ENCODE data around the gene KIF5C. TPM values are rescaled to one million over a fixed set of nuclear protein-coding genes. Genes with fewer than 3 reads are reported as not detected.

Gene KIF5C
- total RNA-seq, 2 donors from 2014 or later = 23.9 to 29.1 TPM

DNA sequence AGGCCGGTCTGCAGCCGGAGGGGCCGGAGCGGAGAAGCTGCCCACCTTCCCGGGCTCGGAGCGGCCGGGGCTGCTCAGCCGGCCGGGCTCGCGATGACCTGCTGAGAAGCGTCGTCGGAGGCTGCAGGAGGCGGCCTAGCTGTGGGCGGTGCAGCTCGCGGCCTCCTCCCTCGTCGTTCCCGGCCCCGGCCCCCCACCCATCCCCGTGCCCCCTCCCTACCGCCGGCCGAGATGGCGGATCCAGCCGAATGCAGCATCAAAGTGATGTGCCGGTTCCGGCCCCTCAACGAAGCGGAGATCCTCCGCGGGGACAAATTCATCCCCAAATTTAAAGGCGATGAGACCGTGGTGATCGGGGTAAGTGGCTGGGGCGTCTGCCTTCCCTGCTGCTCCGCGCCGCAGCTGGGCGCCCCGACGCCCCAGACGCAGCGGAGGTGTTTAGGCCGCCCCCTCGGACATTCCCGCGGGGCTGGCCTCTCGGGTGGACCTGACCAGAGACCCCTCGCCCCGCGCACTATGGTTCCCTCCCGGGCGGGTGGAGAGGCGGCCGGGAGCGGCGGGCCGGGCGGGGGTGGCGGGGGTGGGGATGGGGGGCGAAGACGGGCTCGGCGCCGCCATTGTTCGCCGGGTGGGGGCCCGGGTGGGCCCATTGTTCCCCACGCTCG, 492 bp downstream of the KIF5C start:
- Mint-ChIP-seq H3K9me3 (peaks cover 0 to 2% of the 10 kb centered on the region in 2 donors), H3K27ac (no peak overlapping the region), H3K4me1 (ENCODE audit: low read depth) (peaks cover 21% of the 10 kb centered on the region), H3K36me3 (ENCODE audit: insufficient read depth in 2 of 2) (peaks cover 2 to 3% of the 10 kb centered on the region in 2 donors), H3K27me3 (ENCODE audit: low read depth) (peaks cover 27% of the 10 kb centered on the region), H3K4me3 (peak overlapping the region; percentile 90)
- ATAC-seq (replicated peaks in 1 of 2) (peak; percentile 38 to 39), DNase-seq (peak; percentile 26 to 27)

DNA sequence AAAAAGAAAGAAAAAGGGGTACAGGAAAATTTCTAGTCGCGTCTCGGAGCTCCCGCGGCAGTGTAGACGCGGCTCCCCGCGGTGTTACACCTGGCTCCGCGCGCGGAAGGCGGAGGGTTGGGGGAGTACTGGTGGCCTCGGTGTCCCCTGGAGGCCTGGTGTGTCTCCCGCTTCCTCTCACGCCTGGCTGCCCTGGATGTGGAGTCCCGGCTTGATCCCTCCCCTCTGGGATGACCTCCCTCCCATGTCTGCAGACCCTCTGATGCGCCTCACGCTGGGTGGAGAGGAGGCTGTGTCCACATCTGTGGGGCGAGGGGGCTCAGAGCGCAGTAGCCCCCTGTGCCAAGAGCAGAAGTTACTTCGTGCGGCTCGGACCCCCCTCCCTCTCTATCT, 1.2 kb downstream of the KIF5C start:
- peak overlapping the region; percentile 90 for H3K4me3 Mint-ChIP-seq
- ATAC-seq (replicated peaks in 1 of 2) = peak; percentile 14 to 37
- H3K27me3 Mint-ChIP-seq (ENCODE audit: low read depth) = peaks cover 20% of the 10 kb centered on the region
- peaks cover 0 to 2% of the 10 kb centered on the region in 2 donors for H3K9me3 Mint-ChIP-seq
- H3K36me3 Mint-ChIP-seq (ENCODE audit: insufficient read depth in 2 of 2) = peaks cover 2 to 4% of the 10 kb centered on the region in 2 donors
- H3K27ac Mint-ChIP-seq = no peak overlapping the region
- H3K4me1 Mint-ChIP-seq (ENCODE audit: low read depth) = peaks cover 18% of the 10 kb centered on the region
- peak; percentile 28 to 39 for DNase-seq

DNA sequence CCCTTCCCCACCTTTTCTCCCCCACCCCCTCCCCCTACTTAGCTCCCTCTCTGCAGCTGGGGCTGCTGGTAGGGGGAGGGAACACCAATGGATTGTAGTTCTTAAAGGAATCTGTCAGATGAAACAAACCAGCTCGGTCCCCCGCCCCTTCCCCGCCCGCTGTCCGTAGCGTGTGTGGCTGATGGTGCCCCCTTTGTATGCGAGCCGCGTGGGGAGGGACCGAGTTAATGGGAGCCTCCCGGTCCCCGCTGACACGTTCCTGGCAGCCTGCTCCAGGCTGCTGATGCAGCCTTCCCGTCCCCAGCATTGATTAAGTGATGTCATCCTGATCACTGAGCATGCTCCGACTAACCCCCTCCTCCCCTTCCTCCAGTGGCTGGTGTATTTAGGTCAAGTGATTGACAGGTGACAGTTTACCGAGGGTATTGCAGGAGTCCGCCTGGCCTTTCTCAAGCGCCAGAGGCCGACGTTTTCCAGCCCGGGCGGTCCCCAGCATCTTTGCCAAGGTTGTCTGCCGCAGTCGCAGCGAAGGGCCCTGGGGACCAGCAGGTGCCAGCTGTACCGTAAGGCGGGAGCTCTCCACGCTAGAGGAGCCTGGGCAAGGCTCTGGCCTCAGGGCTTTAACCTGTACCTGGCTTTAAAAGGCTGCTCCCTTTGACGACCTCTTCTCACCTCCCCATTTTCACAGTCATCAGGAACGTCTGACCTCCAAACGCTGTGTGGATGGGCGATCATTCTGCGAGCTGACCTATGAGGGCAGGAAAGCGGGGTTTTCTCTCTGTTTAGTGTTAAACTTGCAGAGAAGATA, 1.8 kb downstream of the KIF5C start:
- peaks cover 2 to 4% of the 10 kb centered on the region in 2 donors for H3K36me3 Mint-ChIP-seq (ENCODE audit: insufficient read depth in 2 of 2)
- DNase-seq (peak; percentile 64 to 67), ATAC-seq (replicated peaks in 1 of 2) (peak; percentile 52 to 58)
- peaks cover 18% of the 10 kb centered on the region for H3K4me1 Mint-ChIP-seq (ENCODE audit: low read depth)
- H3K4me3 Mint-ChIP-seq = peak overlapping the region; percentile 90
- H3K27me3 Mint-ChIP-seq (ENCODE audit: low read depth) = peaks cover 17% of the 10 kb centered on the region
- H3K9me3 Mint-ChIP-seq = peaks cover 0 to 2% of the 10 kb centered on the region in 2 donors
- no peak overlapping the region for H3K27ac Mint-ChIP-seq

DNA sequence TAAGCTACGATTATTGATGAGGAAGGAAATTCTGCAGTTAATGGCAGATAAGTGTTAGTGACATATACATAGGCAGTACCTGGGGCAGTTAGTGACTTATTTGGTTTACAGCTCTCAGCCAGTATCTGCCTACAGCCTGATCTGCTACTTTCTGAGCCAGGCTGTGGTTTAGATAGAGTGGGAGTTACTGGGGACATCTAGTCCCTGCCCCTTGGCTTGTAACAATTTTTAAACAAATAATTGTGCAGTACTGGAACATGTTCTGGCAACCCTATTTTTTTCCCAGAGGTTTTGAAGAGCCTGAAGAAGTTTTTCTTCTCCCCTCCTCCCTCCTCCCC, 2.3 kb downstream of the KIF5C start:
- H3K36me3 Mint-ChIP-seq (ENCODE audit: insufficient read depth in 2 of 2) = peaks cover 2 to 4% of the 10 kb centered on the region in 2 donors
- ATAC-seq (replicated peaks in 1 of 2) = no peak
- no peak for DNase-seq
- peaks cover 20% of the 10 kb centered on the region for H3K27me3 Mint-ChIP-seq (ENCODE audit: low read depth)
- peaks cover 18% of the 10 kb centered on the region for H3K4me1 Mint-ChIP-seq (ENCODE audit: low read depth)
- peaks cover 0 to 2% of the 10 kb centered on the region in 2 donors for H3K9me3 Mint-ChIP-seq
- H3K27ac Mint-ChIP-seq = no peak overlapping the region
- H3K4me3 Mint-ChIP-seq = peak overlapping the region; percentile 90

DNA sequence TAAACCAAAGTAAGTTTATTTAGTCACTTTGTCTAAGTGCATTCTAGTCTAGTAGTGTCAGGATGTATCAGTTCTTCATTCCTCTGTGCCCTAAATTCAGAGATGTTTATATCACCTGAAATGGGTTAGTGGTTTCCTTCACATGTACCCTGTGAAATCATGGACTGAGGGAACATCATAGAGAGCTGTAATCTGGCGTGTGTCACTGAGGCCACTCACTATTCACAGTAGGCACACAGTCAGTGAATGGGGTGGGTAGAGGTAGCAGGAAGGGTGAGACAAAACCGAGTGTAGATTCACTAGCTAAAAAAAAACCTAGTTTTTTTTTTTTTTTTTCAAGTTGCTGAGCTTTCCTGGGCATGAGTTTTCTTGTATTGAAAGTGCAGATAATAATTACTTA, 5.6 kb downstream of the KIF5C start:
- Mint-ChIP-seq H3K4me1 (ENCODE audit: low read depth) (peaks cover 13% of the 10 kb centered on the region), H3K27ac (no peak overlapping the region), H3K36me3 (ENCODE audit: insufficient read depth in 2 of 2) (peaks cover 0 to 4% of the 10 kb centered on the region in 2 donors), H3K4me3 (no peak overlapping the region), H3K9me3 (no peaks in the 10 kb centered on the region), H3K27me3 (ENCODE audit: low read depth) (peaks cover 20% of the 10 kb centered on the region)
- DNase-seq = no peak
- no peak for ATAC-seq (replicated peaks in 1 of 2)

DNA sequence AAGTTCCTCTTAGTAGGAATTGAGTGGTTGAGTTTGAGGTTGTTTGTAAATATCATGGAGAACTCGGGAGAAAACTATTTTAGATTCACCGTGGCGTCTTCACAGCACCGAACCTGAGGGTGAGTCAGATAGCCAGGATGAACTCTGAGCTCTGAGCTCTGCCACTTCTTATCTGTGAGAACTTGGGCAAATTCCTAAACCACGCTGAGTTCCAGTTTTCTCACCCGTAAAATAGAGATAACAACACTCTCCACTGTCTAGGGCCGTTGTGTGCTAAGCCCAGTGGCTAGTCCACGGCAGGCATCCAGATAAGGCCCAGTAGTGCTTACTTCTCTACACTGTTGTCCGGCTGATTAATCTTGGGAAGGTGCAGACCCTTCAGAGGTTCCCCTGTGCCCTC, 7.0 kb downstream of the KIF5C start:
- H3K4me3 Mint-ChIP-seq = no peak overlapping the region
- H3K27me3 Mint-ChIP-seq (ENCODE audit: low read depth) = peaks cover 27% of the 10 kb centered on the region
- H3K36me3 Mint-ChIP-seq (ENCODE audit: insufficient read depth in 2 of 2) = peaks cover 0 to 4% of the 10 kb centered on the region in 2 donors
- H3K4me1 Mint-ChIP-seq (ENCODE audit: low read depth) = peaks cover 9% of the 10 kb centered on the region
- H3K9me3 Mint-ChIP-seq = no peaks in the 10 kb centered on the region
- ATAC-seq (replicated peaks in 1 of 2) = no peak
- H3K27ac Mint-ChIP-seq = no peak overlapping the region
- DNase-seq = no peak

DNA sequence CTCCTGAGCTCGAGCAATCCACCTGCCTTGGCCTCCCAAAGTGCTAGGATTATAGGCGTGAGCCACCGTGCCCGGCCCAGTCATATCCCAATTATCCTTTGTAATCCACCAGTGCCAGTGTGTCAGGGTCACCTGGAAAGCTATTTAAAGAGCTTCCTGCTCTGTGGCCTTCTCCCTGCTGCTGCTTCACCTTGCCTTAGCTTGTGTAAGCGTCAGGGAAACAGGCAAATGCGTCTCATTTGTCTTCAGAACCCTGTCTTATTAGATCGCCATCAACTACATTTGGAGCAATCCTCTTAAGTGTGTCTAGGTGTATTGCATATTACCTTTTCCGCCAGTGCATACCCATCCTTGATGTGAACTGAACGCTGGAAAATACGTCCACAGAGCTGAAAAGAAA, 10.2 kb downstream of the KIF5C start:
- ATAC-seq (replicated peaks in 1 of 2) (no peak), DNase-seq (no peak)
- peaks cover 44% of the 10 kb centered on the region for H3K27me3 Mint-ChIP-seq (ENCODE audit: low read depth)
- H3K4me1 Mint-ChIP-seq (ENCODE audit: low read depth) = peaks cover 8% of the 10 kb centered on the region
- no peak overlapping the region for H3K4me3 Mint-ChIP-seq
- no peak overlapping the region for H3K27ac Mint-ChIP-seq
- peaks cover 2 to 4% of the 10 kb centered on the region in 2 donors for H3K36me3 Mint-ChIP-seq (ENCODE audit: insufficient read depth in 2 of 2)
- H3K9me3 Mint-ChIP-seq = no peaks in the 10 kb centered on the region

DNA sequence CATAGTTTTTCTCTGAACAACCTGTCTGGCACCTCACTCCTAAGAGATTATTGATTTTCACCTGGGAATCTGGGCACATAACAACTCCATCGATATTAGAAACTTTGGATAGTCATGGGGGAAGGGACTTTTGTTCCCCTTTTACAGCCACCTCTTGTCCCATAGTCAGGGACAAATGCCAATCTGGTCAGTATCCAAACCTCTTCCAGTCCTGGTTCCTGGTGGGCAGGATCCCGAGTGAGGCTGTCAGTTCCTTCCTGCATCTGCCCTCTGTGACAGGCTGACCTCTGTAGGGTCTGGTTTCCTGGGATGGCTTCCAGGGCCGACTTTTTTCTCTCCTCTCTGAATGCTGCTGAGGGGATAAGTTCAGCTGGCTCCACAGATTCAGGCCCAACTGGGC, 11.0 kb downstream of the KIF5C start:
- no peaks in the 10 kb centered on the region for H3K9me3 Mint-ChIP-seq
- ATAC-seq (replicated peaks in 1 of 2) = no peak
- peaks cover 47% of the 10 kb centered on the region for H3K27me3 Mint-ChIP-seq (ENCODE audit: low read depth)
- no peak overlapping the region for H3K27ac Mint-ChIP-seq
- peaks cover 8% of the 10 kb centered on the region for H3K4me1 Mint-ChIP-seq (ENCODE audit: low read depth)
- DNase-seq = no peak
- no peak overlapping the region for H3K4me3 Mint-ChIP-seq
- peaks cover 0 to 2% of the 10 kb centered on the region in 2 donors for H3K36me3 Mint-ChIP-seq (ENCODE audit: insufficient read depth in 2 of 2)

DNA sequence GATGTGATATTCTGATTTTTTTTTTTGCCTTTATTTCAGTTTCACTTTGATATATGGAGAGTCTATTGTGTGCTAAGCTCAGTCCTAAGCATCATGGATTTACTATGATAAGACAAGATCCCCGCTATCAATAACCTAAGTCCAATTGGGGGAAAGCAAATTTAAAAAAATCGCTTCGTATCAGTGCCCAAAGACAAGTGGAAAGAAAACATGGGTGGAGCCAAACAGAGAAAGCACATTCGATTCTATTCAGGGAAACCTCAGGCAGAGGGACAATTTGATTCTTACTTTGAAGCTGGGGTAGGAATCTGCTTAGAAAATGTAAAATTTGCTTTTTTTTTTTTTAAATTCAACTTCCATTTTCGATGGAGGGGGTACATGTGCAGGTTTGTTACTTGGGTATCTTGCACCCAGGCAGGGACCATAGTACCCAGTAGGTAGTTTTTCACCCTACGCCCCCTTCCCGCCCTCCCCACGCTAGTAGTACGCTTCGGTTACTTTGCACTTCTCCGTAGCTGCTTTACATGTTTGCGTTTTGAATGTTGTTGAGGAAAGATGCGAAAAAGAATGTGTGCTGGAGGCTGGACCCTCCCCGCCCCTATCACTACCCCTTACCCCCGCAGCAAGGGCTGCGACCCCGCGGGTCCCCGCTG, 12.4 kb downstream of the KIF5C start:
- Mint-ChIP-seq H3K36me3 (ENCODE audit: insufficient read depth in 2 of 2) (peaks cover 1 to 5% of the 10 kb centered on the region in 2 donors), H3K27me3 (ENCODE audit: low read depth) (peaks cover 42% of the 10 kb centered on the region), H3K27ac (no peak overlapping the region), H3K4me1 (ENCODE audit: low read depth) (peaks cover 8% of the 10 kb centered on the region), H3K9me3 (no peaks in the 10 kb centered on the region), H3K4me3 (peak overlapping the region; percentile 84 to 88)
- DNase-seq = no peak
- peak; percentile 50 to 65 for ATAC-seq (replicated peaks in 1 of 2)

DNA sequence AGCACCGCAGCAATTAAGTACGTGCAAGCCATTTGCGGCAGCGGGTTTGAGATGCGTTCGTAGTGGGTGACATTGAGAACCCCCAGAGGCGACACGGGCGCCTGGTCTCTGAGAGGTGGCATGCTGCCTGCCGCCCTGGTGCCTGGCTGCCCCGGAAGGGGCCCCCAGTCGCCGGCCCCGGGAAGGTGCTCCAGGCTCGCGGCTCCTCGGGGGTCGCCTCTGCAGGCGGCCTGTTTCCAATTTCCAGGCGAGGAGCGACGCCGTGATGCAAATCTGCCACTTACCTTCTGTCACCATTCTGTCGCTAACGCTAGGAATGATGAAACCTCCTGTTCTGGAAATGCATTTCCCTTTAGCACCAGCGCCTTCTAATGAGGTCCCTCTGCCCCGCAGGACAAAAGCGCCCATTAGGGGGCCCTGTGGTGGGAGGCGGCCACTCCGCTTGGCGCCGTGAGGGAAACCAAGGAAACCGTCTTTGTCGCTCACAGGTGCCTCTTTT, 13.0 kb downstream of the KIF5C start:
- ATAC-seq (replicated peaks in 1 of 2) (peak; percentile 76 to 86), DNase-seq (peak; percentile 22 to 24)
- peak overlapping the region; percentile 84 to 88 for H3K4me3 Mint-ChIP-seq
- no peak overlapping the region for H3K27ac Mint-ChIP-seq
- H3K36me3 Mint-ChIP-seq (ENCODE audit: insufficient read depth in 2 of 2) = peaks cover 1 to 5% of the 10 kb centered on the region in 2 donors
- peaks cover 39% of the 10 kb centered on the region for H3K27me3 Mint-ChIP-seq (ENCODE audit: low read depth)
- peaks cover 8% of the 10 kb centered on the region for H3K4me1 Mint-ChIP-seq (ENCODE audit: low read depth)
- peaks cover under 1% of the 10 kb centered on the region in 2 donors for H3K9me3 Mint-ChIP-seq

DNA sequence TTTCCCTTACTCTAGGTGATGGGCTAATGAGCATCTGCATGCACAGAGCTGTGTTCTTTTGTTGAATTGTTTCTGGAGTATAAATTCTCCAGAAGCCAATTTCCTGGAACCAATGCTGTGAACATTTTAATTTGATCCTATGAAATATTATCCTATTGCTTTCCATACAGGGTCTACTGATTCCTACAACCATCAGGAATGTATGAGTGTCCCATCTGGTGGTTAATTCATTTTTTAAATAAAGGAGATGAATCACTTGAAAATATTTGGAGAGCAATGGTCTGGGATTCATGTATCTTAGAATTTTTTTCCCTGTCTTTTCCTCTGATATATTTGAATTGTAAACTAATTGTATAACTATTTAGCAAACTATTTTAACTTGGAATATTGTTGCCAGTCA, 14.0 kb downstream of the KIF5C start:
- no peak for DNase-seq
- Mint-ChIP-seq H3K4me3 (peak overlapping the region; percentile 84 to 88), H3K27me3 (ENCODE audit: low read depth) (peaks cover 46% of the 10 kb centered on the region), H3K27ac (peak overlapping the region; percentile 76), H3K36me3 (ENCODE audit: insufficient read depth in 2 of 2) (peaks cover 6 to 13% of the 10 kb centered on the region in 2 donors), H3K4me1 (ENCODE audit: low read depth) (peaks cover 15% of the 10 kb centered on the region), H3K9me3 (peaks cover 5 to 8% of the 10 kb centered on the region in 2 donors)
- no peak for ATAC-seq (replicated peaks in 1 of 2)

DNA sequence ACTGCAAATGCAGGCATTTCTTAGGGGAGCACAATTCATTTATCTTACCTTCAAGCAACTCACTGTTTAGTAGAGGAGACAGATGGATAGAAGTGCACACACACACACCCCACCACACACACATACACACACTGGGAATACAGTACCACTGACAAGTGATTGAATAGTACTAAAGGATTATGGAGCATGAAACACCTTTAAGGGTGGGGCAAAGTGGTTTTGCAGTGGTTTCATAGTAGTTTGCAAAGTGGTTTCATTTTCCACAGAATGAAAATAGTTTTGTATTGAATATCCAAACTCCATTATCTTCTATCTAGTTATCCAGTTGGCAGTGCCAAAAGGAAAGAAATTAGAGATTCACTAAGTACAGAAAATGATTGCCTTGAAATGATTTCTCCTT, 18.9 kb downstream of the KIF5C start:
- no peak for ATAC-seq (replicated peaks in 1 of 2)
- H3K27me3 Mint-ChIP-seq (ENCODE audit: low read depth) = peaks cover 21% of the 10 kb centered on the region
- no peak overlapping the region for H3K4me3 Mint-ChIP-seq
- no peak for DNase-seq
- H3K27ac Mint-ChIP-seq = no peak overlapping the region
- peaks cover 5 to 8% of the 10 kb centered on the region in 2 donors for H3K9me3 Mint-ChIP-seq
- peaks cover 6 to 11% of the 10 kb centered on the region in 2 donors for H3K36me3 Mint-ChIP-seq (ENCODE audit: insufficient read depth in 2 of 2)
- H3K4me1 Mint-ChIP-seq (ENCODE audit: low read depth) = peaks cover 8% of the 10 kb centered on the region

DNA sequence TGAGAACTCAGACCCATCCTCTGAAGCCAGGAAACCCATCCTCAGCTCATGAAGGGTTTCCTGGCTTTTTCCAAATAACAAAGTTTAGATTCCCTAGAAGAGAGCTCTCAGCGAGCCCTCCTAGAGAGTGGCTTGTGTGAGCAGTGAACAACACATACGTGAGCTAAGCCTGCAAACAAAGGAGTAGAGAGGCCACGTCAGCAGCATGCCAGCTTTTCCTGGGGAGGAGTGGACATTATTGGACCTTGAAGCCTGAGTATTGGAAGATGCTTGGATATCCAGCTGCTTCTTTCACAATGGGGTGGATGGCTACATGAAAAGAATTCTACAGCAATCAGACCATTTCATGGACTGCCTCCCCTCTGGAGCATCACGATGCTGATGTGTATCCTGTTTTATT, 21.1 kb downstream of the KIF5C start:
- Mint-ChIP-seq H3K36me3 (ENCODE audit: insufficient read depth in 2 of 2) (peaks cover 6 to 11% of the 10 kb centered on the region in 2 donors), H3K27me3 (ENCODE audit: low read depth) (peaks cover 8% of the 10 kb centered on the region), H3K4me3 (no peak overlapping the region), H3K27ac (no peak overlapping the region), H3K4me1 (ENCODE audit: low read depth) (peaks cover 8% of the 10 kb centered on the region), H3K9me3 (peaks cover 5 to 8% of the 10 kb centered on the region in 2 donors)
- no peak for ATAC-seq (replicated peaks in 1 of 2)
- no peak for DNase-seq

All from activated T-cell treated with anti-CD3 and anti-CD28 coated beads, Interleukin-2, amount 50 U/mL, for 72 hours (primary cell).